Jurkat, Clone E6-1 (cell line): ENCODE results near the gene TNFAIP8.

ENCODE experiments used
- DNase-seq: peaks from one replicate; pipeline ENCODE4 v3.0.0-alpha.2; 2011; ENCODE audit warnings: low read depth, low spot score
- H3K4me3 ChIP-seq: 2 replicates; pipeline ENCODE4 v1.5.1; 2011; ENCODE audit warnings: mild to moderate bottlenecking, low read length, control low read depth, moderate library complexity

Gene TNFAIP8

GRCh38 chr5:119343052-119343451 is 12.8 kb upstream of the TNFAIP8 start:
- H3K4me3 ChIP-seq = no peak overlapping the region
- DNase-seq = no peak

GRCh38 chr5:119343766-119344165 is 12.1 kb upstream of the TNFAIP8 start:
- no peak for DNase-seq
- no peak overlapping the region for H3K4me3 ChIP-seq

GRCh38 chr5:119344231-119344630 is 11.6 kb upstream of the TNFAIP8 start:
- DNase-seq = no peak
- no peak overlapping the region for H3K4me3 ChIP-seq

GRCh38 chr5:119345861-119346260 is 10.0 kb upstream of the TNFAIP8 start:
- no peak overlapping the region for H3K4me3 ChIP-seq
- DNase-seq = no peak

- no peak for DNase-seq
- H3K4me3 ChIP-seq = no peak overlapping the region
Observed at GRCh38 chr5:119346394-119346793, 9.4 kb upstream of the TNFAIP8 start.

- DNase-seq = no peak
Observed at GRCh38 chr5:119347574-119347973, 8.2 kb upstream of the TNFAIP8 start.

GRCh38 chr5:119347991-119348390 is 7.8 kb upstream of the TNFAIP8 start:
- no peak overlapping the region for H3K4me3 ChIP-seq
- no peak for DNase-seq

More at GRCh38 chr5:119347574-119347973, 8.2 kb upstream of the TNFAIP8 start:
- no peak overlapping the region for H3K4me3 ChIP-seq

GRCh38 chr5:119353213-119353612 is 2.6 kb upstream of the TNFAIP8 start:
- H3K4me3 ChIP-seq = no peak overlapping the region
- no peak for DNase-seq

- no peak overlapping the region for H3K4me3 ChIP-seq
Observed at GRCh38 chr5:119353686-119354366, 2.0 kb upstream of the TNFAIP8 start.

GRCh38 chr5:119354537-119355243 is 1.1 kb upstream of the TNFAIP8 start:
- DNase-seq = no peak

More at GRCh38 chr5:119353686-119354366, 2.0 kb upstream of the TNFAIP8 start:
- DNase-seq = no peak

GRCh38 chr5:119355244-119355638 is 578 bp upstream of the TNFAIP8 start:
- no peak for DNase-seq
- no peak overlapping the region for H3K4me3 ChIP-seq

More at GRCh38 chr5:119354537-119355243, 1.1 kb upstream of the TNFAIP8 start:
- no peak overlapping the region for H3K4me3 ChIP-seq

GRCh38 chr5:119356612-119357188 is 881 bp downstream of the TNFAIP8 start:
- DNase-seq = no peak
- no peak overlapping the region for H3K4me3 ChIP-seq

- no peak for DNase-seq
- no peak overlapping the region for H3K4me3 ChIP-seq
Observed at GRCh38 chr5:119357270-119357669, 1.5 kb downstream of the TNFAIP8 start.

- DNase-seq = no peak
- H3K4me3 ChIP-seq = no peak overlapping the region
Observed at GRCh38 chr5:119357808-119358529, 2.1 kb downstream of the TNFAIP8 start.

- H3K4me3 ChIP-seq = no peak overlapping the region
- no peak for DNase-seq
Observed at GRCh38 chr5:119358530-119358900, 2.7 kb downstream of the TNFAIP8 start.

GRCh38 chr5:119358901-119359603 is 3.2 kb downstream of the TNFAIP8 start:
- no peak overlapping the region for H3K4me3 ChIP-seq
- DNase-seq = no peak

GRCh38 chr5:119359737-119360413 is 4.1 kb downstream of the TNFAIP8 start:
- H3K4me3 ChIP-seq = no peak overlapping the region

GRCh38 chr5:119360905-119361593 is 5.2 kb downstream of the TNFAIP8 start:
- no peak overlapping the region for H3K4me3 ChIP-seq
- no peak for DNase-seq

More at GRCh38 chr5:119359737-119360413, 4.1 kb downstream of the TNFAIP8 start:
- DNase-seq = no peak
